Upper lobe of right lung (tissue), 1 donor: ENCODE results near the gene DOCK10. TPM values are rescaled to one million over a fixed set of nuclear protein-coding genes. Genes with fewer than 3 reads are reported as not detected.
A peak's percentile ranks its signal among the peaks of the same experiment; 100 is the strongest.

Source experiments
- ATAC-seq: fragments of 200-7000 bp; cut with Tn5 transposase; one replicate; pipeline ENCODE4 v1.9.1; 2020; ENCODE audit warnings: mild to moderate bottlenecking, moderate library complexity
- DNase-seq: peaks from one replicate; pipeline ENCODE4 v3.0.0-alpha.2; 2020
- H3K27ac ChIP-seq: fragments of 200-600 bp; one replicate; pipeline ENCODE4 v1.8.0; 2022
- H3K27me3 ChIP-seq: fragments of 200-600 bp; one replicate; pipeline ENCODE4 v1.8.0; 2022; ENCODE audit warnings: mild to moderate bottlenecking
- H3K36me3 ChIP-seq: fragments of 200-600 bp; one replicate; pipeline ENCODE4 v1.8.0; 2022
- H3K4me1 ChIP-seq: fragments of 200-600 bp; one replicate; pipeline ENCODE4 v1.8.0; 2022
- H3K4me3 ChIP-seq: fragments of 200-600 bp; one replicate; pipeline ENCODE4 v1.8.0; 2022; ENCODE audit warnings: mild to moderate bottlenecking
- H3K9me3 ChIP-seq: fragments of 200-600 bp; one replicate; pipeline ENCODE4 v1.8.0; 2022
- CTCF ChIP-seq: fragments of 200-600 bp; IDR thresholded peaks from one replicate; pipeline ENCODE4 v1.8.0; 2022; ENCODE audit warnings: antibody characterized with exemption
- intact Hi-C: fragments of 100-400 bp; cut with DNase I; formaldehyde crosslinking; loops from one replicate; pipeline ENCODE4 v1.11.0; 2022
- total RNA-seq: library from RNA; stranded (reverse); fragmentation: NEBNext Ultra II Directional; extraction: Animal tissue kit (Norgen Biotek cat#: 25700); gene quantifications from one replicate; pipeline ENCODE4 v1.2.1, GENCODE V29; 2021
- donor health status: DM: no; HTN: yes; CAD: no; lungs with severe emphysema.

DOCK10 gene
- total RNA-seq, 1 donor from 2014 or later: 35.8 TPM

- intact Hi-C loops: no loop called here
- H3K27ac ChIP-seq: no peak overlapping the region
- no peaks in the 10 kb centered on the region for H3K4me1 ChIP-seq
- DNase-seq: no peak
- no peaks in the 10 kb centered on the region for H3K9me3 ChIP-seq
- no peak for ATAC-seq
- no peaks in the 10 kb centered on the region for H3K36me3 ChIP-seq
- no peak for TF ChIP-seq CTCF
- no peaks in the 10 kb centered on the region for H3K27me3 ChIP-seq
- H3K4me3 ChIP-seq: no peak overlapping the region
These were observed 66.5 kb downstream of the DOCK10 start for GRCh38 chr2:224975761-224976160.

GRCh38 chr2:224973112-224974016, 68.9 kb downstream of the DOCK10 start:
- no peak for ATAC-seq
- Histone ChIP-seq H3K4me1 (no peaks in the 10 kb centered on the region), H3K27me3 (no peaks in the 10 kb centered on the region), H3K36me3 (no peaks in the 10 kb centered on the region), H3K4me3 (no peak overlapping the region), H3K27ac (no peak overlapping the region), H3K9me3 (no peaks in the 10 kb centered on the region)
- DNase-seq: no peak
- intact Hi-C loops: no loop called here
- no peak for TF ChIP-seq CTCF

- no peak overlapping the region for H3K27ac ChIP-seq
- intact Hi-C loops: no loop called here
- DNase-seq (peak; percentile 66), ATAC-seq (peak; percentile 96)
- H3K27me3 ChIP-seq: no peaks in the 10 kb centered on the region
- TF ChIP-seq CTCF: no peak
- H3K36me3 ChIP-seq: no peaks in the 10 kb centered on the region
- no peaks in the 10 kb centered on the region for H3K9me3 ChIP-seq
- no peaks in the 10 kb centered on the region for H3K4me1 ChIP-seq
- H3K4me3 ChIP-seq: no peak overlapping the region
These were observed 71.1 kb downstream of the DOCK10 start for GRCh38 chr2:224971214-224971613.

GRCh38 chr2:224970311-224970710, 72.0 kb downstream of the DOCK10 start:
- Histone ChIP-seq H3K27me3 (no peaks in the 10 kb centered on the region), H3K27ac (no peak overlapping the region), H3K9me3 (no peaks in the 10 kb centered on the region), H3K4me3 (no peak overlapping the region), H3K36me3 (no peaks in the 10 kb centered on the region), H3K4me1 (no peaks in the 10 kb centered on the region)
- no peak for TF ChIP-seq CTCF
- no peak for ATAC-seq
- DNase-seq: no peak
- intact Hi-C loops: no loop called here

GRCh38 chr2:224969633-224970260, 72.5 kb downstream of the DOCK10 start:
- Histone ChIP-seq H3K4me3 (no peak overlapping the region), H3K27me3 (no peaks in the 10 kb centered on the region), H3K4me1 (no peaks in the 10 kb centered on the region), H3K9me3 (no peaks in the 10 kb centered on the region), H3K36me3 (no peaks in the 10 kb centered on the region), H3K27ac (no peak overlapping the region)
- DNase-seq (no peak), ATAC-seq (no peak)
- no peak for TF ChIP-seq CTCF
- intact Hi-C loops: no loop called here
